ENCODE data around the gene TOP3B.

The TOP3B gene

DNA sequence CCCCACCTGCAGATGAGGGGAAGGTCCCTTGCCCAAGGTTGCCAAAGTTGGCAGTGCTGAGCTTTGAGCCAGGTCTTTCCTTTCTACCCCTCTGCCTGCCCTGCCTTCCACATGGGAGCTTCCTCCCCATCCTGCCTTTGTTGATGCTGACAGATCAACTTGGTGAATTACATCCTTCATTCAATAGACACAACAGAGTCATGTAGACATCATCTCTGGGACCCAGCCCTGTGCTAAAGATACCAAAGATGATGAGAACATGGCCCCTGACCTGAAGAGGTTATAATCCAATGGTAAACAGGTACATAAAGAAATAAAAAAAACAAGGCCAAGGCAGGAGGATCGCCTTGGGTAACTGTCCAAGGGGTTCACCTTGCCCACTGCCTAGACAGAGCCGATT lies 72.7 kb downstream of the TOP3B start:
- no peak for DNase-seq
- Histone ChIP-seq H3K9ac (ENCODE audit: low read length) (no peak overlapping the region), H3K9me2 (replicated peaks; ENCODE audit: insufficient read depth, low read length) (no peaks in the 10 kb centered on the region), H4K20me1 (ENCODE audit: insufficient read depth, low read length) (no peaks in the 10 kb centered on the region), H3K4me3 (ENCODE audit: low read length) (no peak overlapping the region), H2AFZ (ENCODE audit: low read length) (no peak overlapping the region), H3K27ac (ENCODE audit: low read length) (no peak overlapping the region), H3K4me1 (ENCODE audit: low read length) (no peaks in the 10 kb centered on the region), H3K36me3 (replicated peaks; ENCODE audit: insufficient read depth, low read length) (no peaks in the 10 kb centered on the region), H3K79me2 (ENCODE audit: low read length) (no peaks in the 10 kb centered on the region), H3F3A (ENCODE audit: insufficient read depth, low read length) (no peaks in the 10 kb centered on the region), H3K27me3 (replicated peaks; ENCODE audit: insufficient read depth, low read length) (no peaks in the 10 kb centered on the region), H3K9me3 (replicated peaks; ENCODE audit: insufficient read depth, low read length) (no peaks in the 10 kb centered on the region), H3K4me2 (ENCODE audit: low read depth, low read length) (no peak overlapping the region)
- TF ChIP-seq EZH2 (optimal IDR thresholded peaks at IDR 0.05; ENCODE audit: low read depth, low read length) (no peak), EZH2phosphoT487 (IDR thresholded peaks at IDR 0.05; ENCODE audit: low read length) (no peak)
- TF ChIP-seq, protein P1, sequence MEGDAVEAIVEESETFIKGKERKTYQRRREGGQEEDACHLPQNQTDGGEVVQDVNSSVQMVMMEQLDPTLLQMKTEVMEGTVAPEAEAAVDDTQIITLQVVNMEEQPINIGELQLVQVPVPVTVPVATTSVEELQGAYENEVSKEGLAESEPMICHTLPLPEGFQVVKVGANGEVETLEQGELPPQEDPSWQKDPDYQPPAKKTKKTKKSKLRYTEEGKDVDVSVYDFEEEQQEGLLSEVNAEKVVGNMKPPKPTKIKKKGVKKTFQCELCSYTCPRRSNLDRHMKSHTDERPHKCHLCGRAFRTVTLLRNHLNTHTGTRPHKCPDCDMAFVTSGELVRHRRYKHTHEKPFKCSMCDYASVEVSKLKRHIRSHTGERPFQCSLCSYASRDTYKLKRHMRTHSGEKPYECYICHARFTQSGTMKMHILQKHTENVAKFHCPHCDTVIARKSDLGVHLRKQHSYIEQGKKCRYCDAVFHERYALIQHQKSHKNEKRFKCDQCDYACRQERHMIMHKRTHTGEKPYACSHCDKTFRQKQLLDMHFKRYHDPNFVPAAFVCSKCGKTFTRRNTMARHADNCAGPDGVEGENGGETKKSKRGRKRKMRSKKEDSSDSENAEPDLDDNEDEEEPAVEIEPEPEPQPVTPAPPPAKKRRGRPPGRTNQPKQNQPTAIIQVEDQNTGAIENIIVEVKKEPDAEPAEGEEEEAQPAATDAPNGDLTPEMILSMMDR (IDR thresholded peaks at IDR 0.05; ENCODE audit: low read length) = no peak

DNA sequence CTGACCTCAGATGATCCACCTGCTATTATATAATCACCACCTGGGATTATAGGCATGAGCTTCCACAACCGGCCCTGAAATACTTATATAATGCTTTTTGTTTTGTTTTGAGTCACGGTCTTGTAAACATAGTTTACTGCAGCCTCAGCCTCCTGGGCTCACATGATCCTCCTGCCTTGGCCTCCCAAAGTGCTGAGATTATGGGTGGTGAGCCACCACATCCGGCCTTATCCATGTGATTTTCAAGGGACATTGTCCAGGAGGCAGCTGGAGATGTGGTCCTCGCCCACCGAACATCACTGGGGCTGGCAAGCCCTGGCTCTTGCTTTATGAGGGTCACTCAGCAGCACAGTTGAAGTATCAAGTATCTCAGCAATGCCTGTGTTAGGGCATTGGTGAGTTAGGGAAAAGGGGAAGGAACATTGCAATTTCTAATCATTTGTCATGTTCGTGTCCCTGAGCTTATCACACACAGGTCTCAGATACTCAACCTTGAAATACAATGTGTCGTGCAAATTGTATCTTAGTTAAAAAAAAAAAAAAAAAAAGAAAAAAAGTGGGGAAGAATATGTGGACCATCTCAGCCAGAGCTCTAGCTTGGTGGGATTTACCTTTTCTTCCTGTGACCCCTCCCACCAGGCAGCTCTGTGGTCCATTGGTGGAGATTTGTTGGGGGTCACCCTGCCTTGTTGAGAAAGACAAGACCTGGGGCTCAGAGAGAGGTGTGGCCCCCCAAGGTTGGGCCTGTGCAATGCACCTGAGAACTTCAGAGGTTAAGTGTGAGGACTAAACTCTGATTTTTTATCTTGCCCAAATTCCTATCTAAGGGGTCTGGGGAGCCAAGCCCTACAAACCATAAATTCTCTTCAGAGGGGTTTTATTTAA lies 74.7 kb downstream of the TOP3B start:
- Histone ChIP-seq H3K4me1 (ENCODE audit: low read length) (no peaks in the 10 kb centered on the region), H3K9me2 (replicated peaks; ENCODE audit: insufficient read depth, low read length) (no peaks in the 10 kb centered on the region), H4K20me1 (ENCODE audit: insufficient read depth, low read length) (no peaks in the 10 kb centered on the region), H3K9me3 (replicated peaks; ENCODE audit: insufficient read depth, low read length) (no peaks in the 10 kb centered on the region), H3K36me3 (replicated peaks; ENCODE audit: insufficient read depth, low read length) (no peaks in the 10 kb centered on the region), H3K27ac (ENCODE audit: low read length) (no peak overlapping the region), H3K27me3 (replicated peaks; ENCODE audit: insufficient read depth, low read length) (no peaks in the 10 kb centered on the region), H3F3A (ENCODE audit: insufficient read depth, low read length) (no peaks in the 10 kb centered on the region), H2AFZ (ENCODE audit: low read length) (no peak overlapping the region), H3K4me3 (ENCODE audit: low read length) (no peak overlapping the region), H3K79me2 (ENCODE audit: low read length) (no peaks in the 10 kb centered on the region), H3K9ac (ENCODE audit: low read length) (no peak overlapping the region), H3K4me2 (ENCODE audit: low read depth, low read length) (no peak overlapping the region)
- TF ChIP-seq, protein P1 (IDR thresholded peaks at IDR 0.05; ENCODE audit: low read length) = no peak
- TF ChIP-seq EZH2phosphoT487 (IDR thresholded peaks at IDR 0.05; ENCODE audit: low read length) (no peak), EZH2 (optimal IDR thresholded peaks at IDR 0.05; ENCODE audit: low read depth, low read length) (no peak)
- no peak for DNase-seq
